ENCODE data around the gene GNB1. TPM values are rescaled to one million over a fixed set of nuclear protein-coding genes. Genes with fewer than 3 reads are reported as not detected.
A peak's percentile ranks its signal among the peaks of the same experiment; 100 is the strongest.
"Not testable (repeated sequence)": the region's sequence is repeated elsewhere in the genome, so short reads cannot be mapped to it uniquely, and the experiment has no call there.

GNB1 gene
- polyA plus RNA-seq, 3 donors, result 41.9 to 357 (median 111) TPM

DNA sequence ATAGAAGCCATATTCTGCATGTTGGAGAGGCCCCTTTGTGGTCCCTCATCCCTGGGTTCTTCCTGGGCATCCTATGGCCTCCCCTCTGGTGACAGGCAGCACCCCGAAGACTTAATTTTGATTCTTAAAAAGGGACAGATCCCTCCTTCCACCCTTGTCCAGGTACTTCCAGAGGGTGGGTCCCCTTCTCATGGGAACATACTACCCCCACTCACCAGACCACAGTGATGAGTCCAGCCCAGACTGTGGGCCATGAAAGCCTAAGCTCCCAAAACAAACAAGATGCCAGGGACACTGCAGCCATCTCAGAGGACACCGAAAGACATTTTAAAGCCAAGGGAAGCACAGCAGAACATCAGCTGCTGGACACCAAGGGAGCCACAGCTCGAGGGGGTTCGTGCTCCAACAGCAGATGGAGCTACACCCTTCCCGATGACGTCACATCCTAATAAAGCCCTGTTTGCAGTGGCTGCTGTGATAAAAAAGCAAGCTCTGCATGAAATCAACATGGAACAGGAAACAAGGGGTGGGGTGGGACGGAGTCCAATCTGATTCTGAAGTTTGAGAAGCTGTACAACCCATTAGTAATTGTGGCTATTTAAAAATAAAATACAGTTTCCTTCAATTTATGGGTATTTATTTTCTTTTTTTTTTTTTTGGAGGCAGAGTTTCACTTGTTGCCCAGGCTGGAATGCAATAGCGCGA lies 32.4 kb downstream of the GNB1 start:
- H2AFZ ChIP-seq (ENCODE audit: insufficient read depth, low read depth, low read length, poor library complexity, severe bottlenecking), result no peak overlapping the region
- Mint-ChIP-seq H3K27ac (peak overlapping the region; percentile 71 to 89 (median 84)), H3K27me3 (ENCODE audit: low read depth in 3 of 3) (no peaks in the 10 kb centered on the region), H3K36me3 (peaks cover 4 to 17% of the 10 kb centered on the region in 2 donors), H3K4me3 (peak overlapping the region in 1 of 2 donors; percentile 11), H3K4me1 (peaks cover 73% of the 10 kb centered on the region), H3K9me3 (no peaks in the 10 kb centered on the region)
- H3K36me3 ChIP-seq (replicated peaks in 1 of 2; ENCODE audit: control insufficient read depth in 1 of 2, insufficient read depth in 2 of 2, low read length in 2 of 2), result peaks cover 3 to 8% of the 10 kb centered on the region in 2 donors
- DNase-seq, result peak; percentile 59 to 75 (median 65)
- peaks cover 100% of the 10 kb centered on the region for H4K20me1 ChIP-seq (ENCODE audit: insufficient read depth, low read length)
- H3K4me3 ChIP-seq (replicated peaks in 1 of 3; ENCODE audit: low read depth in 2 of 3, low read length in 3 of 3), result peak overlapping the region in 1 of 3 experiments; percentile 22
- H3K4me2 ChIP-seq (replicated peaks; ENCODE audit: extremely low read depth, low read length, poor library complexity, severe bottlenecking), result peak overlapping the region; percentile 35
- no peaks in the 10 kb centered on the region for H3K9me3 ChIP-seq (replicated peaks in 1 of 2; ENCODE audit: control insufficient read depth in 1 of 2, insufficient read depth in 1 of 2, low read length in 2 of 2)
- H3K27me3 ChIP-seq (ENCODE audit: control insufficient read depth in 2 of 2, insufficient read depth in 2 of 2, low read length in 2 of 2), result no peaks in the 10 kb centered on the region
- peaks cover 63 to 64% of the 10 kb centered on the region in 2 donors for H3K4me1 ChIP-seq (ENCODE audit: control insufficient read depth in 1 of 2, insufficient read depth in 2 of 2, low read length in 2 of 2)
- peaks cover 100% of the 10 kb centered on the region for H3K79me2 ChIP-seq (ENCODE audit: insufficient read depth, low read length)
- H3K27ac ChIP-seq (ENCODE audit: low read depth in 1 of 2, low read length in 2 of 2), result peak overlapping the region; percentile 30 to 66
- intact Hi-C loops (cut with micrococcal nuclease), result loop anchor here in 1 of 2 donors (5.0 kb wide), 2 partner anchors 34 to 49 kb away; partner anchors contain the start of gene GNB1
- WGBS (ENCODE audit: insufficient coverage), result 23% methylated on average over 4 of the region's 9 CpGs
- H3K9ac ChIP-seq (ENCODE audit: insufficient read depth, low read length, poor library complexity, severe bottlenecking), result peak overlapping the region; percentile 19
- TF ChIP-seq, protein P1, sequence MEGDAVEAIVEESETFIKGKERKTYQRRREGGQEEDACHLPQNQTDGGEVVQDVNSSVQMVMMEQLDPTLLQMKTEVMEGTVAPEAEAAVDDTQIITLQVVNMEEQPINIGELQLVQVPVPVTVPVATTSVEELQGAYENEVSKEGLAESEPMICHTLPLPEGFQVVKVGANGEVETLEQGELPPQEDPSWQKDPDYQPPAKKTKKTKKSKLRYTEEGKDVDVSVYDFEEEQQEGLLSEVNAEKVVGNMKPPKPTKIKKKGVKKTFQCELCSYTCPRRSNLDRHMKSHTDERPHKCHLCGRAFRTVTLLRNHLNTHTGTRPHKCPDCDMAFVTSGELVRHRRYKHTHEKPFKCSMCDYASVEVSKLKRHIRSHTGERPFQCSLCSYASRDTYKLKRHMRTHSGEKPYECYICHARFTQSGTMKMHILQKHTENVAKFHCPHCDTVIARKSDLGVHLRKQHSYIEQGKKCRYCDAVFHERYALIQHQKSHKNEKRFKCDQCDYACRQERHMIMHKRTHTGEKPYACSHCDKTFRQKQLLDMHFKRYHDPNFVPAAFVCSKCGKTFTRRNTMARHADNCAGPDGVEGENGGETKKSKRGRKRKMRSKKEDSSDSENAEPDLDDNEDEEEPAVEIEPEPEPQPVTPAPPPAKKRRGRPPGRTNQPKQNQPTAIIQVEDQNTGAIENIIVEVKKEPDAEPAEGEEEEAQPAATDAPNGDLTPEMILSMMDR (IDR thresholded peaks at IDR 0.05), result no peak

DNA sequence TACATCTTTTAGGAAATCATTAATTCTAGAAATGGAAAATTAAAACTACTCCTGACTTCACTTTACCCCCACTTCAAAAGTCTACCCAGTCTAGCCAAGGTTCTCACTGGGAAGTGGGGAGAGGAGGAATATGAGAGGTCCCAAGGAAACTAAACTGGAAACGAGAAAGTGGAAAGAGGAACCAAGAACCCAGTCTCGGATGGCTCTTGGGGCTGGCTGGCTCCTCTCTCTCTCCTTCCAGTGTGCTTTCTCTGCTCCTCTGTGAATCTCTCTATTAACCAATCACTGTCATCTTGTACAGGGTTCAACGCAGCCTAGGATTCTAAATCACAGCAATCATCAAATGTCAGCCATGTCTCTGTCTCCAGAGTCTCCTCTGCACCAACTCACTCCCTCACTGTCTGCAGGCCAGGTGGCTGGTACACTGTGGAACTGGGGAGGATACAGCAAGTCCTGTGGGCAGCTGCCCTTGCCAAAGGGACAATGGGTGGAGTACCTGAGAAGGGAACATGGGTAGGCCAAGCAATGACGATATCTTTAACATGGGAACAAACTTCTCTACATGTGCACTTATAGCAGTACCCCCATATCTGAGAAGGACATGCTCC lies 33.7 kb downstream of the GNB1 start:
- Histone ChIP-seq H3K27ac (ENCODE audit: low read depth in 1 of 2, low read length in 2 of 2) (peak overlapping the region; percentile 54 to 66), H3K9ac (ENCODE audit: insufficient read depth, low read length, poor library complexity, severe bottlenecking) (no peak overlapping the region), H3K9me3 (replicated peaks in 1 of 2; ENCODE audit: control insufficient read depth in 1 of 2, insufficient read depth in 1 of 2, low read length in 2 of 2) (no peaks in the 10 kb centered on the region), H3K36me3 (replicated peaks in 1 of 2; ENCODE audit: control insufficient read depth in 1 of 2, insufficient read depth in 2 of 2, low read length in 2 of 2) (peaks cover 6 to 17% of the 10 kb centered on the region in 2 donors), H2AFZ (ENCODE audit: insufficient read depth, low read depth, low read length, poor library complexity, severe bottlenecking) (no peak overlapping the region), H3K4me3 (replicated peaks in 1 of 3; ENCODE audit: low read depth in 2 of 3, low read length in 3 of 3) (no peak overlapping the region), H3K4me2 (replicated peaks; ENCODE audit: extremely low read depth, low read length, poor library complexity, severe bottlenecking) (no peak overlapping the region), H3K27me3 (ENCODE audit: control insufficient read depth in 2 of 2, insufficient read depth in 2 of 2, low read length in 2 of 2) (no peaks in the 10 kb centered on the region), H3K79me2 (ENCODE audit: insufficient read depth, low read length) (peaks cover 100% of the 10 kb centered on the region), H3K4me1 (ENCODE audit: control insufficient read depth in 1 of 2, insufficient read depth in 2 of 2, low read length in 2 of 2) (peaks cover 52 to 56% of the 10 kb centered on the region in 2 donors), H4K20me1 (ENCODE audit: insufficient read depth, low read length) (peaks cover 100% of the 10 kb centered on the region)
- H3K27ac Mint-ChIP-seq, result peak overlapping the region; percentile 13 to 91 (median 84)
- H3K36me3 Mint-ChIP-seq, result peaks cover 11 to 21% of the 10 kb centered on the region in 2 donors
- TF ChIP-seq, protein P1 (IDR thresholded peaks at IDR 0.05), result no peak
- peak in 2 of 3 donors; percentile 39 to 45 for DNase-seq
- H3K4me3 Mint-ChIP-seq, result peak overlapping the region in 1 of 2 donors; percentile 53
- H3K4me1 Mint-ChIP-seq, result peaks cover 62% of the 10 kb centered on the region
- H3K27me3 Mint-ChIP-seq (ENCODE audit: low read depth in 3 of 3), result peaks cover 0 to 1% (median 0%) of the 10 kb centered on the region in 3 donors
- WGBS (ENCODE audit: insufficient coverage), result 17% methylated on average over 2 of the region's 4 CpGs
- no peaks in the 10 kb centered on the region for H3K9me3 Mint-ChIP-seq
- intact Hi-C loops (cut with micrococcal nuclease), result loop anchor here in 1 of 2 donors (5.0 kb wide), 2 partner anchors 35 to 50 kb away; partner anchors contain the start of gene GNB1

DNA sequence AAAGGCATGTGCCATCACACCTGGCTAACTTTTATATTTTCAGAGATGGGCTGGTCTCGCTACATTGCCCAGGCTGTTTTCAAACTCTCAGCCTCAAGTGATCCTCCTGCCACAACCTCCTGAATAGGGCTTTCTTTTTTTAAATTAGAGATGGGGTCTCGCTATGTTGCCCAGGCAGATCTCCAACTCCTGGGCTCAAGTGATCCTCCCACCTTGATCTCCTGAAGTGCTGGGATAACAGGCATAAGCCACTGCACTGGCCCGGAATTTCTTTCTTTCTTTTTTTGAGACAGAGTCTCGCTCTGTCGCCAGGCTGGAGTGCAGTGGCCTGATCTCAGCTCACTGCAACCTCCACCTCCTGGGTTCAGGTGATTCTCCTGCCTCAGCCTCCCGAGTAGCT lies 34.7 kb downstream of the GNB1 start:
- intact Hi-C loops (cut with micrococcal nuclease), result loop anchor here in 1 of 2 donors (5.0 kb wide), 2 partner anchors 36 to 51 kb away; partner anchors contain the start of gene GNB1
- Histone ChIP-seq H3K4me1 (ENCODE audit: control insufficient read depth in 1 of 2, insufficient read depth in 2 of 2, low read length in 2 of 2) (peaks cover 42 to 45% of the 10 kb centered on the region in 2 donors), H4K20me1 (ENCODE audit: insufficient read depth, low read length) (peaks cover 100% of the 10 kb centered on the region), H3K79me2 (ENCODE audit: insufficient read depth, low read length) (peaks cover 100% of the 10 kb centered on the region), H3K36me3 (replicated peaks in 1 of 2; ENCODE audit: control insufficient read depth in 1 of 2, insufficient read depth in 2 of 2, low read length in 2 of 2) (peaks cover 6 to 21% of the 10 kb centered on the region in 2 donors), H3K27ac (ENCODE audit: low read depth in 1 of 2, low read length in 2 of 2) (peak overlapping the region in 1 of 2 donors; percentile 66)
- Mint-ChIP-seq H3K36me3 (peaks cover 11 to 26% of the 10 kb centered on the region in 2 donors), H3K4me1 (peaks cover 53% of the 10 kb centered on the region), H3K27ac (peak overlapping the region in 3 of 7 donors; percentile 40 to 75 (median 68))
- not testable (repeated sequence) for H3K4me3 ChIP-seq (replicated peaks in 1 of 3; ENCODE audit: low read depth in 2 of 3, low read length in 3 of 3); H3K4me3 Mint-ChIP-seq; H3K27me3 Mint-ChIP-seq (ENCODE audit: low read depth in 3 of 3); H3K4me2 ChIP-seq (replicated peaks; ENCODE audit: extremely low read depth, low read length, poor library complexity, severe bottlenecking); H3K9ac ChIP-seq (ENCODE audit: insufficient read depth, low read length, poor library complexity, severe bottlenecking); DNase-seq; H3K9me3 ChIP-seq (replicated peaks in 1 of 2; ENCODE audit: control insufficient read depth in 1 of 2, insufficient read depth in 1 of 2, low read length in 2 of 2); H3K9me3 Mint-ChIP-seq; H3K27me3 ChIP-seq (ENCODE audit: control insufficient read depth in 2 of 2, insufficient read depth in 2 of 2, low read length in 2 of 2); H2AFZ ChIP-seq (ENCODE audit: insufficient read depth, low read depth, low read length, poor library complexity, severe bottlenecking)
- 92% methylated on average over 3 of the region's 6 CpGs for WGBS (ENCODE audit: insufficient coverage)
